Mucosa of descending colon (tissue), 3 donors: Measurements from ENCODE around the gene PARD3B. TPM values are rescaled to one million over a fixed set of nuclear protein-coding genes. Genes with fewer than 3 reads are reported as not detected.

Experiments used
- ATAC-seq: fragments of 200-7000 bp; cut with Tn5 transposase; one replicate; pipeline ENCODE4 v1.9.1; 2020; ENCODE audit warnings: mild to moderate bottlenecking, moderate library complexity
- DNase-seq, 3 donors: peaks; one replicate each; pipeline ENCODE4 v3.0.0-alpha.2; 2020
- H3K36me3 ChIP-seq: fragments of 200-600 bp; one replicate; pipeline ENCODE4 v1.8.0; 2021; ENCODE audit warnings: low read depth, mild to moderate bottlenecking
- H3K4me1 ChIP-seq: fragments of 200-600 bp; one replicate; pipeline ENCODE4 v1.8.0; 2021; ENCODE audit warnings: low read depth, mild to moderate bottlenecking
- H3K4me3 ChIP-seq: fragments of 200-600 bp; one replicate; pipeline ENCODE4 v1.8.0; 2021; ENCODE audit warnings: mild to moderate bottlenecking
- H3K9me3 ChIP-seq: fragments of 200-600 bp; one replicate; pipeline ENCODE4 v1.8.0; 2021; ENCODE audit warnings: mild to moderate bottlenecking
- intact Hi-C, 2 donors: fragments of 100-400 bp; cut with DNase I in 1 of 2; cut with micrococcal nuclease in 1 of 2; formaldehyde crosslinking; loops; one replicate each; pipeline versions ENCODE4 v1.11.0 to v1.11.1; 2022; cut with DNase I, micrococcal nuclease
- total RNA-seq, 3 donors: library from RNA; stranded (reverse); fragmentation: NEBNext Ultra II Directional in 2 of 3; extraction: Animal tissue kit (Norgen Biotek cat#: 25700) in 2 of 3; gene quantifications; one replicate each; pipeline versions ENCODE4 v1.2.1 to v1.2.4, GENCODE V29; 2021 to 2023
- TF ChIP-seq, protein P1 (sequence below): fragments of 200-600 bp; IDR thresholded peaks from one replicate; pipeline ENCODE4 v1.8.0; 2022; ENCODE audit warnings: antibody characterized with exemption, mild to moderate bottlenecking
- donor health status: DM: no; HTN: no; CAD: no; lungs with moderate emphysema.
- donor health status: DM: no; HTN: no; CAD: no.
- donor health status: DM: no; HTN: yes; CAD: no.

Gene PARD3B
- total RNA-seq, 3 donors from 2014 or later, result 21.1 to 56.8 (median 44.0) TPM

DNA sequence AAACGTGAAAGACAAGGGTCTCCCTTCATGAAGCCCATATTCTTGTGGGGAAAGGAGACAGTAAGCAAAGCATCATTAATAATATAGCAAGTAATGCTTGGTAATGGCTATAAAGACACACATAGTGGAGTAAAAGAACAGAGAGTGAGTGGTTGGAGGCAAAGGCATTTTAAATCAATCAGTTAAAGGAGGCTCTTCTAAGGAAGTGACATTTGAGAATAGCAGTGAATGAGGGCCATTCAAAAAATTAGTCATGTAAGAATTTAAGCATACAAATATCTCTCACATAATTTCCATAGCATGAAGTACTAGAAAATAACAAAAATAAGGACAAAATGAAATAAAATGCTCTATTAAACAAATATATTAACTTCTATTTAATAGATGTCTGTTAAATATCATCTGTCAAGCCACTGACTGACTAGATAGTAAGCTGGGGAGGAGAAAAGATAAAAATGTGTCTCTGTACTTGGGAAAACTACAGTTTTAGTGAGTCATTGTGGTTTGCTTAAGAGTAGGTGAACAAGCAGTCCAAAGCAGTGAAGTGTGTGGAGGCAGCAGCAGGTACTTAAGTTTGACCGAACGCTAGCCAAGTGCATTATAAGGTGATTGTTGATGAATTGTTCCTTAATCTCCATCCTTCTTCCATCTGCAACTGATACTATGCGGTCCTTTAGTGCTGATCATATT, 160.1 kb downstream of the PARD3B start:
- no peaks in the 10 kb centered on the region for H3K9me3 ChIP-seq
- TF ChIP-seq, protein P1, sequence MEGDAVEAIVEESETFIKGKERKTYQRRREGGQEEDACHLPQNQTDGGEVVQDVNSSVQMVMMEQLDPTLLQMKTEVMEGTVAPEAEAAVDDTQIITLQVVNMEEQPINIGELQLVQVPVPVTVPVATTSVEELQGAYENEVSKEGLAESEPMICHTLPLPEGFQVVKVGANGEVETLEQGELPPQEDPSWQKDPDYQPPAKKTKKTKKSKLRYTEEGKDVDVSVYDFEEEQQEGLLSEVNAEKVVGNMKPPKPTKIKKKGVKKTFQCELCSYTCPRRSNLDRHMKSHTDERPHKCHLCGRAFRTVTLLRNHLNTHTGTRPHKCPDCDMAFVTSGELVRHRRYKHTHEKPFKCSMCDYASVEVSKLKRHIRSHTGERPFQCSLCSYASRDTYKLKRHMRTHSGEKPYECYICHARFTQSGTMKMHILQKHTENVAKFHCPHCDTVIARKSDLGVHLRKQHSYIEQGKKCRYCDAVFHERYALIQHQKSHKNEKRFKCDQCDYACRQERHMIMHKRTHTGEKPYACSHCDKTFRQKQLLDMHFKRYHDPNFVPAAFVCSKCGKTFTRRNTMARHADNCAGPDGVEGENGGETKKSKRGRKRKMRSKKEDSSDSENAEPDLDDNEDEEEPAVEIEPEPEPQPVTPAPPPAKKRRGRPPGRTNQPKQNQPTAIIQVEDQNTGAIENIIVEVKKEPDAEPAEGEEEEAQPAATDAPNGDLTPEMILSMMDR, result no peak
- ATAC-seq (no peak), DNase-seq (no peak)
- intact Hi-C loops, result no loop called here
- no peak overlapping the region for H3K4me3 ChIP-seq
- no peaks in the 10 kb centered on the region for H3K36me3 ChIP-seq
- H3K4me1 ChIP-seq, result no peaks in the 10 kb centered on the region

DNA sequence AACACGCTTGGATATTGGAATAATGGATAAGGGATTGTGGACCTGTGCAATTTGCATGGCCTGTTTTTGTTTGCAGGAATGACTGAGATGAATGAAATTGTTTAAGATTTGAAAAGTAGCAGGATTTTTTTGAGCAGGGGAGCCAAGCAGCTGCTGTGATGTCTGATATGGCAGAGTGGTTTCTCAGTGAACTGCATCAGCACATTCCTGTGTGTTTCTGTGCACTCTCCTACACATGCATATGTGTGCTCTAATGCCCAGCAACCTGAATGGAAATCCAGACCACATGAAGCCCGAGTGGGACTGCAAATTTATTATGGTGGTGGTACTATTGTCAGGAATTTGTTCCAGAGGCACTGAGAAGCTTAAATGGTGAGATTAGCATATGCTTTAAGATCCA, 161.7 kb downstream of the PARD3B start:
- Histone ChIP-seq H3K36me3 (no peaks in the 10 kb centered on the region), H3K4me1 (no peaks in the 10 kb centered on the region), H3K4me3 (no peak overlapping the region), H3K9me3 (no peaks in the 10 kb centered on the region)
- ATAC-seq (no peak), DNase-seq (no peak)
- intact Hi-C loops, result no loop called here
- TF ChIP-seq, protein P1, result no peak

DNA sequence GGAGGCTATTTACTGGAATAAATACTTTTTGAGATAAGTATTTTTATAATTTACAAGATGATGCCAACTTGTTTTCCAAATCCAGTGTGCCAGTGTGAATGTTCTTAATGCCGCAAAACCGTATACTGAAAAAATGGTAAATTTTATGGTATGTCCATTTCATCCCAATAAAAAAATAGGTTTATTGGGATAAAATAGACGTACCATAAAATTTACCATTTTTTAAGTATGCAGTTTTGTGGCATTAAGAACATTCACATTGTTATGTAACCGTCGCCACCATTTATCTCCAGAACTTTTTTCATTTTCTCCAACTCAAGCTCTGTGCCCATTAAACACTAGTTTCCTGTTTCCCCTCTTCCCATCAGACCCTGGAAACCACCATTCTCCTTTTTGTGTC, 167.9 kb downstream of the PARD3B start:
- ATAC-seq (peak; percentile 65), DNase-seq (no peak)
- Histone ChIP-seq H3K36me3 (no peaks in the 10 kb centered on the region), H3K4me1 (peaks cover 8% of the 10 kb centered on the region), H3K4me3 (no peak overlapping the region), H3K9me3 (no peaks in the 10 kb centered on the region)
- TF ChIP-seq, protein P1, result no peak
- intact Hi-C loops, result no loop called here

DNA sequence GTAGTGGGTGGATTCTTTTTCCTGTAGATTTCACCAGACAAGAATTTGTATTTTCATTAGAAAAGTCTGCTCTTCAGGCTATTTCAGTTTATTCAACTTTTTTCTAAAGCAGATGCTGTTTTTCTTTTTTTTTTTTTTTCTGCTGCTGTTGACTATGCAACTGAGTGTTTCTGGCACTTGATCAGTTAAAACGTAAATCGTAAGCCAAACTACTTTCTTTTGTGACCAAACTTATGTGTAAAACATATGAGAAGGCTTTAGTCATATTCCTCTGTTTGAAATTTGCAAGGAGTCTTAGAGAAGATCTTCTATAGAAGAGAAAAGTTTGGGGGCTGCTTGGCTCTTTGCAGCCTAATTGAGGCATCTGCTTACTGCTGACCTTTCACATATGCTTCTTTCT, 170.1 kb downstream of the PARD3B start:
- TF ChIP-seq, protein P1, result no peak
- ATAC-seq (no peak), DNase-seq (no peak)
- Histone ChIP-seq H3K4me3 (no peak overlapping the region), H3K36me3 (no peaks in the 10 kb centered on the region), H3K4me1 (peaks cover 8% of the 10 kb centered on the region), H3K9me3 (no peaks in the 10 kb centered on the region)
- intact Hi-C loops, result no loop called here

DNA sequence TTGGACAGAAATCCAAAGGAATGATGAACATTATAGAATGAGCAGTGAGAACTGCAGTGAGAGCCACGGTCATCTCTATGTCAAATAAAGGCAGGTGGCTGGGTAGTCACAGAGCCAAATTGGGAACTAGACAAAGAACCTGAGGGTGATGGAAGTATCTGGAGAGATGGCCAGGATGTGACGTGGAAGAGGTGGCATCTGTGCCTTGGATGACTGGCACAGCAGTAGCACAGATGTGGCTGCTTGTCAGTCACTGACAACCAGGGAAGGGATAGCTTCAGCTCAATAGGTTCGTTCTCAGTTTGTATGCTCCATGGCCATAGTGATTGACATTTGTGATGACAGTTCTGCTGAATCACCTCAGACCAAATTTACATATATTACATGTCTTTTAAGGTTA, 172.3 kb downstream of the PARD3B start:
- intact Hi-C loops, result no loop called here
- ATAC-seq (no peak), DNase-seq (no peak)
- Histone ChIP-seq H3K36me3 (no peaks in the 10 kb centered on the region), H3K4me1 (peaks cover 2% of the 10 kb centered on the region), H3K4me3 (no peak overlapping the region), H3K9me3 (no peaks in the 10 kb centered on the region)
- TF ChIP-seq, protein P1, result no peak

DNA sequence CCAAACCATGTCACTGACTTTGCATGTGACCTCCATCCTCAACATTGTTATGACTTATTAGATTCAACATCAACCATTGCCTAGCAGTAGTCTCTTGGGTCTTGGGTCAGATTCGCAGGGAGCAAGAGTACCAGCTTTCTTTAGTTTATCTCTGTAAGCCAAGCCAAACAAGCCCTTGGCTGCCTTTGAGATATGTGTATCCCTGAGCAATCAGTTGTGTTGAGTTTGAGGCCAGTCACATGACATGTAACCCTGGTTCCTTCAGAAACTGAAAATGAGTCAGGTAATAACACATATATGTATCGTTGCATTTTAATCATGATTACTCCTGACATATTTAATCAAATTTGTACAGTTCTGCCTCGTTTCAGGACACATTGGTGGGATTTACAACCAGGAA, 173.3 kb downstream of the PARD3B start:
- no peak for DNase-seq
- no peaks in the 10 kb centered on the region for H3K9me3 ChIP-seq
- TF ChIP-seq, protein P1, result no peak
- intact Hi-C loops, result no loop called here
- no peak overlapping the region for H3K4me3 ChIP-seq
- no peaks in the 10 kb centered on the region for H3K4me1 ChIP-seq
- no peak for ATAC-seq
- H3K36me3 ChIP-seq, result no peaks in the 10 kb centered on the region
